Renal cortex interstitium (tissue), 11 donors: Measurements from ENCODE around the gene POPDC2. TPM values are rescaled to one million over a fixed set of nuclear protein-coding genes. Genes with fewer than 3 reads are reported as not detected.
"Not testable (repeated sequence)": the region's sequence is repeated elsewhere in the genome, so short reads cannot be mapped to it uniquely, and the experiment has no call there.

ENCODE experiments used
- DNase-seq, 11 donors: peaks; one replicate each; pipeline ENCODE4 v3.0.0-alpha.2; 2013; ENCODE audit warnings: low read depth in 9 of 11, low spot score in 4 of 11; ENCODE audit errors: extremely low read depth in 1 of 11
- polyA plus RNA-seq, 3 donors: library from polyadenylated mRNA; unstranded; fragments of 120-200 nt; gene quantifications; one replicate each; pipeline ENCODE4 v1.2.1, GENCODE V29; 2013; ENCODE audit not compliant: insufficient read length in 3 of 3

POPDC2 gene
- polyA plus RNA-seq, 3 donors: 3.4 to 5.6 (median 5.3) TPM

GRCh38 chr3:119596398-119596797 lies 64.0 kb downstream of the POPDC2 start:
- no peak for DNase-seq

GRCh38 chr3:119595639-119596334 lies 64.6 kb downstream of the POPDC2 start:
- no peak for DNase-seq

- DNase-seq: not testable (repeated sequence)
Measured at GRCh38 chr3:119594929-119595328, 65.5 kb downstream of the POPDC2 start.

- no peak for DNase-seq
Measured at GRCh38 chr3:119594066-119594465, 66.3 kb downstream of the POPDC2 start.

- no peak for DNase-seq
Measured at GRCh38 chr3:119592861-119593260, 67.5 kb downstream of the POPDC2 start.

Other genes with a start within 250 kb of the POPDC2 start
- gene TMEM39A, start 197.0 kb downstream of the POPDC2 start, polyA plus RNA-seq: 10 to 100 TPM; 51.1 to 56.7 (median 53.1) TPM
- 10 to 100 TPM; 22.9 to 28.2 (median 27.7) TPM for gene POGLUT1, start 191.6 kb downstream of the POPDC2 start, polyA plus RNA-seq
- 100 to 1,000 TPM in 2 of 3 donors, 10 to 100 TPM in 1; 95.8 to 104 (median 103) TPM for gene TIMMDC1, start 162.0 kb downstream of the POPDC2 start, polyA plus RNA-seq
- under 1 TPM; 0.17 to 0.27 (median 0.17) TPM for gene CD80, start 101.0 kb downstream of the POPDC2 start, polyA plus RNA-seq
- 1 to 10 TPM; 6.3 to 7.5 (median 7.0) TPM for gene ADPRH, start 81.1 kb downstream of the POPDC2 start, polyA plus RNA-seq
- 1 to 10 TPM; 7.1 to 7.4 (median 7.2) TPM for gene PLA1A, start 62.7 kb downstream of the POPDC2 start, polyA plus RNA-seq
- gene COX17, start 16.8 kb upstream of the POPDC2 start, polyA plus RNA-seq: 10 to 100 TPM; 41.4 to 48.1 (median 44.0) TPM
- gene CFAP91, start 42.4 kb upstream of the POPDC2 start, polyA plus RNA-seq: 10 to 100 TPM; 21.8 to 36.0 (median 22.1) TPM
- 1 to 10 TPM in 1 of 3 donors, under 1 TPM in 2; 0.66 to 1.1 (median 0.84) TPM for gene NR1I2, start 121.5 kb upstream of the POPDC2 start, polyA plus RNA-seq